SK-N-MC (cell line): ENCODE results near the gene OPCML.

ENCODE experiments used
- EZH2 ChIP-seq: fragments of 200-600 bp; sonication (generic); IDR thresholded peaks from one replicate; pipeline ENCODE4 v1.6.1; 2017; ENCODE audit warnings: antibody characterized with exemption
- FOXP2 ChIP-seq: optimal IDR thresholded peaks from 2 replicates; pipeline ENCODE3; 2011; ENCODE audit warnings: mild to moderate bottlenecking, moderate library complexity; ENCODE audit not compliant: insufficient read depth; ENCODE audit errors: extremely low read length, control extremely low read depth
- POLR2AphosphoS5 ChIP-seq: IDR thresholded peaks from 2 replicates; pipeline ENCODE4 v1.6.1; 2012; ENCODE audit warnings: mild to moderate bottlenecking, low read depth, low read length, borderline replicate concordance

DNA sequence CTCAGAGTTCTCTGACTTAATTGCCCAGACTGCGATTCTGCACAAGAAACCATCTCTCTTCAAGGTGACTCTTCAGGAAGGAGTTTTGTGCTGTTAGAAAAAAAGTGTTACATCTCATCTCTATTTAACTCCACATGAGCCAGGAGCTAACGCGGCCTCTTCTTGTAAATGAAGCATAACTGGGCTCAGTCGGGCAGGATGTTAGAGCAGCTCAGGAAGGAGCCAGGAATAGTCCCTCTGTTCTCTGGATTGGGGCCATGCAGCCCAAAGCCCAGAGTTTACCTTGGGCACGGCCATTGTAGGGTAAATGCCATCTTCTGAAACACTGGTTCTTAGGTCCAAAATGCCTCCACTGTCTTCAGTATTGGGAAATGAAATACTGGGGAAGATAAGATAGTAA lies 760.6 kb downstream of the OPCML start:
- TF ChIP-seq EZH2 (no peak), FOXP2 (no peak), POLR2AphosphoS5 (no peak)
